HL-60 (cell line): Measurements from ENCODE around the gene AR.
"Not testable (repeated sequence)": the region's sequence is repeated elsewhere in the genome, so short reads cannot be mapped to it uniquely, and the experiment has no call there.

Source experiments
- CTCF ChIP-seq: IDR thresholded peaks from one replicate; pipeline ENCODE4 v1.5.1; 2011; ENCODE audit warnings: low read length, control low read depth, inconsistent platforms; ENCODE audit not compliant: insufficient read depth
- GABPA ChIP-seq: IDR thresholded peaks from 2 replicates; pipeline ENCODE4 v1.6.1; 2012; ENCODE audit warnings: low read depth
- POLR2AphosphoS5 ChIP-seq: IDR thresholded peaks from 2 replicates; pipeline ENCODE4 v1.6.1; 2012; ENCODE audit warnings: low read depth
- REST ChIP-seq: IDR thresholded peaks from 2 replicates; pipeline ENCODE4 v1.6.1; 2012; ENCODE audit warnings: low read depth; ENCODE audit not compliant: insufficient replicate concordance
- SPI1 ChIP-seq: IDR thresholded peaks from 2 replicates; pipeline ENCODE4 v1.6.1; 2012; ENCODE audit warnings: low read depth, mild to moderate bottlenecking, borderline replicate concordance

- not testable (repeated sequence) for TF ChIP-seq CTCF, POLR2AphosphoS5, SPI1, REST, GABPA
Measured at GRCh38 chrX:67670717-67671116, 126.9 kb downstream of the AR start.
